HepG2 (cell line): ENCODE measurements around the gene FAM20C. TPM values are rescaled to one million over a fixed set of nuclear protein-coding genes. Genes with fewer than 3 reads are reported as not detected.

Experiments
- MXD4 ChIP-seq: IDR thresholded peaks from 2 replicates; pipeline ENCODE4 v1.6.1; 2016; ENCODE audit warnings: mild to moderate bottlenecking, missing biosample characterization, missing genetic modification reagents
- ZFP37 ChIP-seq: sonication (generic); formaldehyde crosslinking; IDR thresholded peaks from 2 replicates; pipeline ENCODE4 v1.4.0; 2020; ENCODE audit warnings: missing genetic modification reagents, borderline replicate concordance
- polyA plus RNA-seq, 8 experiments: library from polyadenylated mRNA; depleted of rRNA in 3 of 8; stranded (reverse) in 7 of 8; unstranded in 1 of 8; fragments of >200 nt; fragmentation: Illumina TruSeq in 4 of 8; extraction: Trizol in 4 of 8; gene quantifications; 2 replicates each; pipeline versions ENCODE4 v1.2.1 to v1.2.3, GENCODE V29; 2011 to 2016; ENCODE audit warnings: low read depth in 4 of 8, missing spikeins in 1 of 8, mixed read lengths in 1 of 8; ENCODE audit not compliant: insufficient read depth in 1 of 8
- total RNA-seq, 5 experiments: library from RNA; depleted of rRNA; stranded (reverse); fragments of >200 nt; fragmentation: Illumina TruSeq; extraction: Trizol; gene quantifications; 2 replicates each; pipeline ENCODE4 v1.2.3, GENCODE V29; 2016; ENCODE audit warnings: low read depth in 1 of 5
- TF ChIP-seq, protein P1 (sequence below): sonication (generic); formaldehyde crosslinking; IDR thresholded peaks from 2 replicates; pipeline ENCODE4 v1.4.0; 2020; ENCODE audit warnings: missing genetic modification reagents, borderline replicate concordance
- TF ChIP-seq, protein P2 (sequence below), 2 experiments: fragments of 450-650 bp in 1 of 2; sonication (generic) in 1 of 2; formaldehyde crosslinking in 1 of 2; IDR thresholded peaks; 2 replicates each; pipeline versions ENCODE4 v1.6.1 to v1.8.0; 2016 to 2022; ENCODE audit warnings: antibody characterized with exemption in 1 of 2, mild to moderate bottlenecking in 1 of 2, missing genetic modification reagents in 1 of 2
- TF ChIP-seq, protein P3 (sequence below): sonication (generic); formaldehyde crosslinking; conservative IDR thresholded peaks from 2 replicates; pipeline ENCODE4 v1.8.1; 2023; ENCODE audit warnings: missing genetic modification reagents
- TF ChIP-seq, protein P4 (sequence below): sonication (generic); formaldehyde crosslinking; IDR thresholded peaks from 2 replicates; pipeline ENCODE4 v1.4.0; 2020; ENCODE audit warnings: missing genetic modification reagents

FAM20C gene
- total and polyA plus RNA-seq, 2 of the 13 experiments (the other 11 are each of a cell fraction or from before 2014, with no cell fraction given), result 11.9 to 19.9 TPM

DNA sequence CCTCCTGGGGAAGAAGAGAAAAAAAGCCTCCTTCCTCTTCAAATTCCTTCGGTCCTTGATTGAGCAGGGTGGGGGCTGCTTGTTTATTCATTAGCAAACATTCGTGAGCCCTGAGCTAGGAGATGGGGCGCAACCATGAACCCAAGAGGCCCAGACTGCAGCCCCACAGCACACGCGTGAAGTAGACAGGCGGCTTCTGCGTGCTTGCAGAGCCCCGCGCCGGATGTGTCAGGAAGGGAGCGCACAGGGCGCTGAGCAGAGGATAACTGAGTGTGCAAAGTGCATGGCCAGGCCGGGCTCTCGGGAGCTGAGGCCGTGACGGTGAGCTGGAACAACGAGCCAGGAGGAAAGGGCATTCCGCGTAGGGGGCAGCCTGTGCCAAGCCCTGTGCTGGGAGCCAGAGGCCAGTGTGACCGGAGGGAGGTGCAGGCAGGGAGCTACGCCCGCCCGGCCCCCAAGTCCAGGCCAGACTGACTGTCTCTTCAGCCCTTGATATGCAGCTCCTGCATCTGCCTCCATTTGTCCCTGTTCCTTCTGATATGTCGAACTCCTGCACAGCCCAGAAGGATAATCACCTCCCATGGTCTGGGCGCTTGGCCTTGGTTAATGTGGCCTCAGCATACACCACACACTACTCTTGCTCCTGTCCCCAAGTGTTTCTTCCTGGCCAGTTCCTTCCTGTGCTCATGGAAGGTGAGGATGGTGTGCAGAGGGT is 102.2 kb downstream of the FAM20C start (continued):
- TF ChIP-seq MXD4 (CRISPR knock-in tag) (no peak), ZFP37 (CRISPR knock-in tag) (no peak)
- TF ChIP-seq, protein P1, sequence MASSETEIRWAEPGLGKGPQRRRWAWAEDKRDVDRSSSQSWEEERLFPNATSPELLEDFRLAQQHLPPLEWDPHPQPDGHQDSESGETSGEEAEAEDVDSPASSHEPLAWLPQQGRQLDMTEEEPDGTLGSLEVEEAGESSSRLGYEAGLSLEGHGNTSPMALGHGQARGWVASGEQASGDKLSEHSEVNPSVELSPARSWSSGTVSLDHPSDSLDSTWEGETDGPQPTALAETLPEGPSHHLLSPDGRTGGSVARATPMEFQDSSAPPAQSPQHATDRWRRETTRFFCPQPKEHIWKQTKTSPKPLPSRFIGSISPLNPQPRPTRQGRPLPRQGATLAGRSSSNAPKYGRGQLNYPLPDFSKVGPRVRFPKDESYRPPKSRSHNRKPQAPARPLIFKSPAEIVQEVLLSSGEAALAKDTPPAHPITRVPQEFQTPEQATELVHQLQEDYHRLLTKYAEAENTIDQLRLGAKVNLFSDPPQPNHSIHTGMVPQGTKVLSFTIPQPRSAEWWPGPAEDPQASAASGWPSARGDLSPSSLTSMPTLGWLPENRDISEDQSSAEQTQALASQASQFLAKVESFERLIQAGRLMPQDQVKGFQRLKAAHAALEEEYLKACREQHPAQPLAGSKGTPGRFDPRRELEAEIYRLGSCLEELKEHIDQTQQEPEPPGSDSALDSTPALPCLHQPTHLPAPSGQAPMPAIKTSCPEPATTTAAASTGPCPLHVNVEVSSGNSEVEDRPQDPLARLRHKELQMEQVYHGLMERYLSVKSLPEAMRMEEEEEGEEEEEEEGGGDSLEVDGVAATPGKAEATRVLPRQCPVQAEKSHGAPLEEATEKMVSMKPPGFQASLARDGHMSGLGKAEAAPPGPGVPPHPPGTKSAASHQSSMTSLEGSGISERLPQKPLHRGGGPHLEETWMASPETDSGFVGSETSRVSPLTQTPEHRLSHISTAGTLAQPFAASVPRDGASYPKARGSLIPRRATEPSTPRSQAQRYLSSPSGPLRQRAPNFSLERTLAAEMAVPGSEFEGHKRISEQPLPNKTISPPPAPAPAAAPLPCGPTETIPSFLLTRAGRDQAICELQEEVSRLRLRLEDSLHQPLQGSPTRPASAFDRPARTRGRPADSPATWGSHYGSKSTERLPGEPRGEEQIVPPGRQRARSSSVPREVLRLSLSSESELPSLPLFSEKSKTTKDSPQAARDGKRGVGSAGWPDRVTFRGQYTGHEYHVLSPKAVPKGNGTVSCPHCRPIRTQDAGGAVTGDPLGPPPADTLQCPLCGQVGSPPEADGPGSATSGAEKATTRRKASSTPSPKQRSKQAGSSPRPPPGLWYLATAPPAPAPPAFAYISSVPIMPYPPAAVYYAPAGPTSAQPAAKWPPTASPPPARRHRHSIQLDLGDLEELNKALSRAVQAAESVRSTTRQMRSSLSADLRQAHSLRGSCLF (CRISPR knock-in tag), result no peak
- TF ChIP-seq, protein P2, sequence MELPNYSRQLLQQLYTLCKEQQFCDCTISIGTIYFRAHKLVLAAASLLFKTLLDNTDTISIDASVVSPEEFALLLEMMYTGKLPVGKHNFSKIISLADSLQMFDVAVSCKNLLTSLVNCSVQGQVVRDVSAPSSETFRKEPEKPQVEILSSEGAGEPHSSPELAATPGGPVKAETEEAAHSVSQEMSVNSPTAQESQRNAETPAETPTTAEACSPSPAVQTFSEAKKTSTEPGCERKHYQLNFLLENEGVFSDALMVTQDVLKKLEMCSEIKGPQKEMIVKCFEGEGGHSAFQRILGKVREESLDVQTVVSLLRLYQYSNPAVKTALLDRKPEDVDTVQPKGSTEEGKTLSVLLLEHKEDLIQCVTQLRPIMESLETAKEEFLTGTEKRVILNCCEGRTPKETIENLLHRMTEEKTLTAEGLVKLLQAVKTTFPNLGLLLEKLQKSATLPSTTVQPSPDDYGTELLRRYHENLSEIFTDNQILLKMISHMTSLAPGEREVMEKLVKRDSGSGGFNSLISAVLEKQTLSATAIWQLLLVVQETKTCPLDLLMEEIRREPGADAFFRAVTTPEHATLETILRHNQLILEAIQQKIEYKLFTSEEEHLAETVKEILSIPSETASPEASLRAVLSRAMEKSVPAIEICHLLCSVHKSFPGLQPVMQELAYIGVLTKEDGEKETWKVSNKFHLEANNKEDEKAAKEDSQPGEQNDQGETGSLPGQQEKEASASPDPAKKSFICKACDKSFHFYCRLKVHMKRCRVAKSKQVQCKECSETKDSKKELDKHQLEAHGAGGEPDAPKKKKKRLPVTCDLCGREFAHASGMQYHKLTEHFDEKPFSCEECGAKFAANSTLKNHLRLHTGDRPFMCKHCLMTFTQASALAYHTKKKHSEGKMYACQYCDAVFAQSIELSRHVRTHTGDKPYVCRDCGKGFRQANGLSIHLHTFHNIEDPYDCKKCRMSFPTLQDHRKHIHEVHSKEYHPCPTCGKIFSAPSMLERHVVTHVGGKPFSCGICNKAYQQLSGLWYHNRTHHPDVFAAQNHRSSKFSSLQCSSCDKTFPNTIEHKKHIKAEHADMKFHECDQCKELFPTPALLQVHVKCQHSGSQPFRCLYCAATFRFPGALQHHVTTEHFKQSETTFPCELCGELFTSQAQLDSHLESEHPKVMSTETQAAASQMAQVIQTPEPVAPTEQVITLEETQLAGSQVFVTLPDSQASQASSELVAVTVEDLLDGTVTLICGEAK (IDR thresholded peaks at IDR 0.05), result no peak
- TF ChIP-seq, protein P2 (CRISPR knock-in tag; IDR thresholded peaks at IDR 0.05), result 0 out of 2 replicates have a peak, but pooled peaks have one; percentile 16
- TF ChIP-seq, protein P3, sequence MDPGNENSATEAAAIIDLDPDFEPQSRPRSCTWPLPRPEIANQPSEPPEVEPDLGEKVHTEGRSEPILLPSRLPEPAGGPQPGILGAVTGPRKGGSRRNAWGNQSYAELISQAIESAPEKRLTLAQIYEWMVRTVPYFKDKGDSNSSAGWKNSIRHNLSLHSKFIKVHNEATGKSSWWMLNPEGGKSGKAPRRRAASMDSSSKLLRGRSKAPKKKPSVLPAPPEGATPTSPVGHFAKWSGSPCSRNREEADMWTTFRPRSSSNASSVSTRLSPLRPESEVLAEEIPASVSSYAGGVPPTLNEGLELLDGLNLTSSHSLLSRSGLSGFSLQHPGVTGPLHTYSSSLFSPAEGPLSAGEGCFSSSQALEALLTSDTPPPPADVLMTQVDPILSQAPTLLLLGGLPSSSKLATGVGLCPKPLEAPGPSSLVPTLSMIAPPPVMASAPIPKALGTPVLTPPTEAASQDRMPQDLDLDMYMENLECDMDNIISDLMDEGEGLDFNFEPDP (CRISPR knock-in tag), result no peak
- TF ChIP-seq, protein P4, sequence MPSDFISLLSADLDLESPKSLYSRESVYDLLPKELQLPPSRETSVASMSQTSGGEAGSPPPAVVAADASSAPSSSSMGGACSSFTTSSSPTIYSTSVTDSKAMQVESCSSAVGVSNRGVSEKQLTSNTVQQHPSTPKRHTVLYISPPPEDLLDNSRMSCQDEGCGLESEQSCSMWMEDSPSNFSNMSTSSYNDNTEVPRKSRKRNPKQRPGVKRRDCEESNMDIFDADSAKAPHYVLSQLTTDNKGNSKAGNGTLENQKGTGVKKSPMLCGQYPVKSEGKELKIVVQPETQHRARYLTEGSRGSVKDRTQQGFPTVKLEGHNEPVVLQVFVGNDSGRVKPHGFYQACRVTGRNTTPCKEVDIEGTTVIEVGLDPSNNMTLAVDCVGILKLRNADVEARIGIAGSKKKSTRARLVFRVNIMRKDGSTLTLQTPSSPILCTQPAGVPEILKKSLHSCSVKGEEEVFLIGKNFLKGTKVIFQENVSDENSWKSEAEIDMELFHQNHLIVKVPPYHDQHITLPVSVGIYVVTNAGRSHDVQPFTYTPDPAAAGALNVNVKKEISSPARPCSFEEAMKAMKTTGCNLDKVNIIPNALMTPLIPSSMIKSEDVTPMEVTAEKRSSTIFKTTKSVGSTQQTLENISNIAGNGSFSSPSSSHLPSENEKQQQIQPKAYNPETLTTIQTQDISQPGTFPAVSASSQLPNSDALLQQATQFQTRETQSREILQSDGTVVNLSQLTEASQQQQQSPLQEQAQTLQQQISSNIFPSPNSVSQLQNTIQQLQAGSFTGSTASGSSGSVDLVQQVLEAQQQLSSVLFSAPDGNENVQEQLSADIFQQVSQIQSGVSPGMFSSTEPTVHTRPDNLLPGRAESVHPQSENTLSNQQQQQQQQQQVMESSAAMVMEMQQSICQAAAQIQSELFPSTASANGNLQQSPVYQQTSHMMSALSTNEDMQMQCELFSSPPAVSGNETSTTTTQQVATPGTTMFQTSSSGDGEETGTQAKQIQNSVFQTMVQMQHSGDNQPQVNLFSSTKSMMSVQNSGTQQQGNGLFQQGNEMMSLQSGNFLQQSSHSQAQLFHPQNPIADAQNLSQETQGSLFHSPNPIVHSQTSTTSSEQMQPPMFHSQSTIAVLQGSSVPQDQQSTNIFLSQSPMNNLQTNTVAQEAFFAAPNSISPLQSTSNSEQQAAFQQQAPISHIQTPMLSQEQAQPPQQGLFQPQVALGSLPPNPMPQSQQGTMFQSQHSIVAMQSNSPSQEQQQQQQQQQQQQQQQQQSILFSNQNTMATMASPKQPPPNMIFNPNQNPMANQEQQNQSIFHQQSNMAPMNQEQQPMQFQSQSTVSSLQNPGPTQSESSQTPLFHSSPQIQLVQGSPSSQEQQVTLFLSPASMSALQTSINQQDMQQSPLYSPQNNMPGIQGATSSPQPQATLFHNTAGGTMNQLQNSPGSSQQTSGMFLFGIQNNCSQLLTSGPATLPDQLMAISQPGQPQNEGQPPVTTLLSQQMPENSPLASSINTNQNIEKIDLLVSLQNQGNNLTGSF (CRISPR knock-in tag), result no peak
